DMS53 (cell line): Measurements from ENCODE around the gene PRPF40B.

Experiments used
- DNase-seq: peaks from one replicate; lab custom pipeline; 2025; lab: John Stamatoyannopoulos, UW

Gene PRPF40B

GRCh38 chr12:49658276-49658675 is 34.9 kb downstream of the PRPF40B start:
- no peak for DNase-seq

- no peak for DNase-seq
Observed at GRCh38 chr12:49659753-49660152, 36.4 kb downstream of the PRPF40B start.

- DNase-seq = no peak
Observed at GRCh38 chr12:49661191-49661590, 37.8 kb downstream of the PRPF40B start.

GRCh38 chr12:49661746-49662145 is 38.4 kb downstream of the PRPF40B start:
- DNase-seq = no peak

GRCh38 chr12:49662998-49663843 is 39.9 kb downstream of the PRPF40B start:
- peak; percentile 79 for DNase-seq

GRCh38 chr12:49664167-49664566 is 40.8 kb downstream of the PRPF40B start:
- DNase-seq = no peak

- DNase-seq = no peak
Observed at GRCh38 chr12:49664591-49665239, 41.4 kb downstream of the PRPF40B start.

GRCh38 chr12:49665384-49665783 is 42.0 kb downstream of the PRPF40B start:
- no peak for DNase-seq

- no peak for DNase-seq
Observed at GRCh38 chr12:49666176-49666575, 42.8 kb downstream of the PRPF40B start.

GRCh38 chr12:49667325-49668090 is 44.1 kb downstream of the PRPF40B start:
- no peak for DNase-seq

- no peak for DNase-seq
Observed at GRCh38 chr12:49669796-49670195, 46.4 kb downstream of the PRPF40B start.

GRCh38 chr12:49671031-49671765 is 47.8 kb downstream of the PRPF40B start:
- no peak for DNase-seq

- DNase-seq = no peak
Observed at GRCh38 chr12:49672301-49673217, 49.2 kb downstream of the PRPF40B start.

- peak; percentile 93 for DNase-seq
Observed at GRCh38 chr12:49673446-49674317, 50.3 kb downstream of the PRPF40B start.

GRCh38 chr12:49674318-49674981 is 51.1 kb downstream of the PRPF40B start:
- no peak for DNase-seq

- no peak for DNase-seq
Observed at GRCh38 chr12:49675137-49675536, 51.8 kb downstream of the PRPF40B start.

GRCh38 chr12:49678711-49679110 is 55.4 kb downstream of the PRPF40B start:
- no peak for DNase-seq

GRCh38 chr12:49680075-49680474 is 56.7 kb downstream of the PRPF40B start:
- DNase-seq = no peak

- DNase-seq = no peak
Observed at GRCh38 chr12:49683599-49684309, 60.4 kb downstream of the PRPF40B start.
